Lower leg skin (tissue), 4 donors: ENCODE measurements around the gene EPN1. TPM values are rescaled to one million over a fixed set of nuclear protein-coding genes. Genes with fewer than 3 reads are reported as not detected.

Experiments used
- DNase-seq, 2 donors: peaks; one replicate each; pipeline ENCODE4 v3.0.0-alpha.2; 2019; ENCODE audit warnings: low spot score in 2 of 2
- H3K4me3 ChIP-seq: fragments of 200-600 bp; sonication (generic); 2 replicates; pipeline ENCODE4 v1.5.1; 2017; ENCODE audit warnings: mild to moderate bottlenecking, low read depth; ENCODE audit not compliant: poor library complexity, severe bottlenecking
- CTCF ChIP-seq, 3 donors: fragments of 450-650 bp; IDR thresholded peaks; one replicate each; pipeline ENCODE4 v1.5.1; 2016; ENCODE audit warnings: antibody characterized with exemption in 3 of 3, mild to moderate bottlenecking in 3 of 3, moderate library complexity in 2 of 3
- POLR2A ChIP-seq, 2 donors: fragments of 450-650 bp; IDR thresholded peaks; one replicate each; pipeline ENCODE4 v1.6.1; 2016 to 2017; ENCODE audit warnings: antibody characterized with exemption in 2 of 2, mild to moderate bottlenecking in 1 of 2, moderate library complexity in 1 of 2
- WGBS, 2 donors: methylation state at CpG; one replicate each; pipeline ENCODE4 v1.1.5; 2018; 5-methylcytosine and 5-hydroxymethylcytosine counted together
- intact Hi-C: fragments of 100-400 bp; cut with DNase I; formaldehyde crosslinking; loops from one replicate; pipeline ENCODE4 v1.15.0; 2023; ENCODE audit warnings: low total_unique reads
- total RNA-seq, 4 donors: library from RNA; depleted of rRNA; stranded (reverse); fragments of >200 nt; gene quantifications; one replicate each; pipeline ENCODE4 v1.1.0, GENCODE V29; 2016

The EPN1 gene
- total RNA-seq, 4 donors from 2014 or later, result 81.2 to 189 (median 120) TPM

- DNase-seq, result no peak
- intact Hi-C loops, result no loop called here
- no peak for TF ChIP-seq POLR2A (IDR thresholded peaks at IDR 0.05)
- TF ChIP-seq CTCF (IDR thresholded peaks at IDR 0.05), result no peak
- no peak overlapping the region for H3K4me3 ChIP-seq
- WGBS, 2 donors, result 88 to 93% methylated on average over 18 of the region's 18 CpGs
Measured at GRCh38 chr19:55651236-55651635, 23.8 kb upstream of the EPN1 start.

GRCh38 chr19:55652311-55653128, 22.5 kb upstream of the EPN1 start:
- WGBS, 2 donors, result 79 to 81% methylated on average over 70 of the region's 71 CpGs
- no peak overlapping the region for H3K4me3 ChIP-seq
- TF ChIP-seq CTCF (IDR thresholded peaks at IDR 0.05) (no peak), POLR2A (IDR thresholded peaks at IDR 0.05) (no peak)
- no peak for DNase-seq
- intact Hi-C loops, result no loop called here

- peak; percentile 97 to 99 for DNase-seq
- 0 to 1% methylated on average over 47 to 57 of the region's 57 CpGs for WGBS, 2 donors
- H3K4me3 ChIP-seq, result peak overlapping the region; percentile 30
- intact Hi-C loops, result no loop called here
- TF ChIP-seq POLR2A (IDR thresholded peaks at IDR 0.05) (peak in 1 of 2 donors; percentile 85), CTCF (IDR thresholded peaks at IDR 0.05) (peak in 2 of 3 donors; percentile 97 to 99)
Measured at GRCh38 chr19:55653651-55654322, 21.2 kb upstream of the EPN1 start.

- intact Hi-C loops, result no loop called here
- 0% methylated on average over 43 to 49 of the region's 52 CpGs for WGBS, 2 donors
- TF ChIP-seq POLR2A (IDR thresholded peaks at IDR 0.05) (no peak), CTCF (IDR thresholded peaks at IDR 0.05) (no peak)
- peak; percentile 100 for DNase-seq
- H3K4me3 ChIP-seq, result peak overlapping the region; percentile 30
Measured at GRCh38 chr19:55654323-55654867, 20.6 kb upstream of the EPN1 start.

- WGBS, 2 donors, result 0% methylated on average over 61 to 95 of the region's 95 CpGs
- intact Hi-C loops, result no loop called here
- peak; percentile 94 to 99 for DNase-seq
- TF ChIP-seq CTCF (IDR thresholded peaks at IDR 0.05), result no peak
- peak within 1 kb of the TSS; percentile 90 for H3K4me3 ChIP-seq
Measured at GRCh38 chr19:55654868-55655647, 20.0 kb upstream of the EPN1 start, which contains the start of gene U2AF2. Gene U2AF2 (plus strand): TSS chr19:55655035. CDS start chr19:55655105, 70 bp downstream.
